Raji (cell line): ENCODE results near the gene ASTN2.

Source experiments
- POLR2A ChIP-seq: IDR thresholded peaks from 2 replicates; pipeline ENCODE4 v1.6.1; 2011; ENCODE audit warnings: low read depth, low read length, control low read depth; ENCODE audit not compliant: insufficient read depth

The ASTN2 gene

GRCh38 chr9:116940614-116941215 is 474.1 kb downstream of the ASTN2 start:
- no peak for TF ChIP-seq POLR2A

DNA sequence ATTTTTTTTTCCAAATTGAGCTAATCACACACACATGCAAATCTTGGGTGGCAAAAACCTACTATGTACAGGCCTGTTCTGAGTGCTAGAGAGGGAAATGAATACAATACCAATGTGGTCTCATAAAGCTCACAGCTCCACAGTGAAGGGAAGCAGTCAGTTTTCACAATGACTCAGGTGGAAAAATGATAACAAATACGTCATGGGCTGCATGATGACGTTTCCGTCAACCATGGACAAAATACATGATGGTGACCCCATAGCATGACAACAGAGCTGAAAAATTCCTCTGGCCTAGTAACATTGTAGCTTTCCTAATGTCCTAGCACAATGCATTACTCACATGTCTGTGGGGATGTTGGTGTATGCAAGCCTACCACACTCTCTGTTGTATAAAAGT is 475.2 kb downstream of the ASTN2 start:
- TF ChIP-seq POLR2A = no peak

- no peak for TF ChIP-seq POLR2A
These were observed 475.7 kb downstream of the ASTN2 start for GRCh38 chr9:116939161-116939560.

GRCh38 chr9:116937361-116937760 is 477.5 kb downstream of the ASTN2 start:
- TF ChIP-seq POLR2A = no peak

GRCh38 chr9:116935149-116935897 is 479.5 kb downstream of the ASTN2 start:
- no peak for TF ChIP-seq POLR2A

- no peak for TF ChIP-seq POLR2A
These were observed 480.7 kb downstream of the ASTN2 start for GRCh38 chr9:116934131-116934530.

DNA sequence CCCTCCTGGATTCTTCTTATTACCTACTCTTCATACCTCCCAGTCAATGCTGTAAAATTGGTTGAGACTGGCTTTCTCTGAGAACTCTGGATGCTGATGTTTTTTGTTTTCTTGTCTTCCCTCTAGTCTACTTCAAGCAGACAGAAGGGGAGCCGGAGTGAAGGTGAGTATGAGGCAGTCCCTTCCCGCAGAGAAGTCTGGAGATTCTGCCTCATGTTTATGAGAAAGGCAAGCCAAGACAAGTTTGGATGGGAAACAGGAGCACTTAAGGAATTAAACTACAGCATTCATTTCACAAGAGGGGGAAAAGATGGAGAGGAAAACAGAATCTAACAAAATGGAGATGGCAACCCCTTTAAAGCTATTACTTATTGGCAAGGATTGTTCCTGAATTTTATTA is 481.6 kb downstream of the ASTN2 start:
- no peak for TF ChIP-seq POLR2A

DNA sequence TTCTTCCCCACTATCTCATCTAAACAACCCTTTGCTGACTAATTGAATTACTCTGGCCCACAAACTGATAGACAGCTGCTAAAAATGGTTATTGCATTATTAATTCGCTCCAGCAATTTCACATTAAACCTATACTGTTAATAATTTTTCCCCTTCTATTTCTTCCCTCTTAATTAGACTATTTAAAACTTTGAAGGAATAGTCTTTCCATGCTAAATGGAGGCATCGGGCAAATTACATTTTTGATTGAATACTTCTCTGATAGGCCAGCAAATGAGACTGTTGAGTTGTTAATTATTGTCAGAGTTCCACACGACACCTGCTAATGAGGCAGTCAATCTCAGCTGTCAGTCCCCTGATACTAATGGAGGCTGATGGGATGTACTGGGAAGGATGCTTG is 485.2 kb downstream of the ASTN2 start:
- TF ChIP-seq POLR2A = no peak

GRCh38 chr9:116928884-116929283 is 486.0 kb downstream of the ASTN2 start:
- TF ChIP-seq POLR2A = no peak

GRCh38 chr9:116928289-116928688 is 486.6 kb downstream of the ASTN2 start:
- TF ChIP-seq POLR2A = no peak

- no peak for TF ChIP-seq POLR2A
These were observed 487.1 kb downstream of the ASTN2 start for GRCh38 chr9:116927726-116928125.

- TF ChIP-seq POLR2A = no peak
These were observed 489.7 kb downstream of the ASTN2 start for GRCh38 chr9:116925121-116925520.

DNA sequence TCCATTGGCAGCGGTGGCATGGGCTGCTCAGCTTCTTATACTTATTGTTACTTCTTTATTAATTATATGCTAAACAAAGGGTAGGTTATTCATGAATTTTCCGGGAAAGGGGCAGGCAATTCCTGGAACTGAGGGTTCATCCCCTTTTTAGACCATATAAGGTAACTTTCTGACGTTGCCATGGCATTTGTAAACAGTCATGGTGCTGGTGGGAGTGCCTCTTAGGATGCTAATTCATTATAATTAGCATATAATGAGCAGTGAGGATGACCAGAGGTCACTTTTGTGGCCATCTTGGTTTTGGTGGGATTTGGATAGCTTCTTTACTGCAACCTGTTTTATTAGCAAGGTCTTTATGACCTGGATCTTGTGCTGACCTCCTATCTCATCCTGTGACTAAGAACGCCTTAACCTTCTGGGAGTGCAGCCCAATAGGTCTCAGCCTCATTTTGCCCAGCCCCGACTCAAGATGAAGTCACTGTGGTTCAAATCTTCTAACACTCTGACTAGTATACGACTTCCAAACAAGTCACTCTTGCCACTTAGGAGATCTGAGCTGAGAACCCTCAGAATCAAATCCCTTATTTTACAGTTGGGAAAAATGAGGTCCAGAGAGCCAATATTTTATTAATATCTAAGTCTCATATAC is 490.3 kb downstream of the ASTN2 start:
- TF ChIP-seq POLR2A = no peak

- TF ChIP-seq POLR2A = no peak
These were observed 501.3 kb downstream of the ASTN2 start for GRCh38 chr9:116913536-116913935.

DNA sequence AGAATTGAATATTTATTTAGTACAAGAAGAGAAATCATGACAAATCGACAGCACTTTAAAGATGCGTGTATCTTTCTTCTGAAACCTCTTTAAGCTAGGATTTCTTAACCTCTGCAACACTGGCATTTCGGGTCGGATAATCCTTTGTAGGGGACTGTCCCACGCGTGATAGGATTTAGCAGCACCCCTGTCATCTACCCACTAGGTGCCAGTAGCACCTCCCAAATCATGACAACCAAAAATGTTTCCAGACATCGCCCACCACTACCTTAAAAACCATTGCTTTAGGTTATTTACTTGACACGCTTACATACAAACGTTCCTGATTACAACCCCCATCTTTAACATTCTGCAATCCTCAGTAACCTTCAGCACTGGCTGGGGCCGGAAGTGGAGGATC is 504.7 kb downstream of the ASTN2 start:
- TF ChIP-seq POLR2A = no peak

DNA sequence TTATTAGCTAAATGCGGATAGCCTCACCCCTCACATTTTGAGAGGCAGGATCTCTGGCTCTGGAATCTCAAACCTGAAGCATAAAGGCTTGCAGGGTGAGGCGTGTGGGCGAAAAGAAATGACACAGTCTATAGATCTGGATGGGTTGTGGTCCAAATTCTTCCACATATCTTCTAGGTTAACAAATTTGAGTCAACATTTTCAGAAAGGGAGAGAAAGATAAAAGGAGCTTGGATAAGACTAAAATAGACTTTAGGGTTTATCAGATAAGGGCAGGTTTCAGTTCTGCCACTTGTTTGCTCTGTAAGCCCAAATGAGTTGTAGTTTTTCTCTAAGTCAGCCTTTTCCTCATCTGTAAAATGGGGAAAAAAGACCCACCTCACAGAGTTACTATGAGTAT is 506.9 kb downstream of the ASTN2 start:
- TF ChIP-seq POLR2A = no peak

DNA sequence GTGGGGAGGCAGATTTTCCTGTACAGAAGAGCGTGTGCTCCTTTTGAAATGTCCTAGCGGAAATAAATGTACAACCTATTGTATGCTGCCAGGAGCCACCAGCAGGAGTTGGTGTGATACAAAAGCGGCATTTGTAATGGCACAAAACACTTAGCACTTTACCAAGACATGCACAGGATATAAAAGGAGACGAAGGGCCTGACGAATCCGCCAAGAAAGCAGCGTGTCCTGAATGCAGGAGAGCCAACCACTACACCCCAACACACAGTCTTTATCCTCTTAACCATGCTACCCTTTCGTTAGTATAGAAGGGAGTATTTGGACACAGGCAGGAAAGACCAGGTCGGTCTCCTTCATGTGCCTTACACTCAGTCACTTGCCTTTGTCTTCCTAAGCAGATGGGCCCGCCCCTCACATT is 509.7 kb downstream of the ASTN2 start:
- no peak for TF ChIP-seq POLR2A

GRCh38 chr9:116904165-116904564 is 510.7 kb downstream of the ASTN2 start:
- no peak for TF ChIP-seq POLR2A
